Measurements from ENCODE around the gene GAS6. TPM values are rescaled to one million over a fixed set of nuclear protein-coding genes. Genes with fewer than 3 reads are reported as not detected.

GAS6 gene
- total RNA-seq, result 286 and 296 TPM in 2 replicates

DNA sequence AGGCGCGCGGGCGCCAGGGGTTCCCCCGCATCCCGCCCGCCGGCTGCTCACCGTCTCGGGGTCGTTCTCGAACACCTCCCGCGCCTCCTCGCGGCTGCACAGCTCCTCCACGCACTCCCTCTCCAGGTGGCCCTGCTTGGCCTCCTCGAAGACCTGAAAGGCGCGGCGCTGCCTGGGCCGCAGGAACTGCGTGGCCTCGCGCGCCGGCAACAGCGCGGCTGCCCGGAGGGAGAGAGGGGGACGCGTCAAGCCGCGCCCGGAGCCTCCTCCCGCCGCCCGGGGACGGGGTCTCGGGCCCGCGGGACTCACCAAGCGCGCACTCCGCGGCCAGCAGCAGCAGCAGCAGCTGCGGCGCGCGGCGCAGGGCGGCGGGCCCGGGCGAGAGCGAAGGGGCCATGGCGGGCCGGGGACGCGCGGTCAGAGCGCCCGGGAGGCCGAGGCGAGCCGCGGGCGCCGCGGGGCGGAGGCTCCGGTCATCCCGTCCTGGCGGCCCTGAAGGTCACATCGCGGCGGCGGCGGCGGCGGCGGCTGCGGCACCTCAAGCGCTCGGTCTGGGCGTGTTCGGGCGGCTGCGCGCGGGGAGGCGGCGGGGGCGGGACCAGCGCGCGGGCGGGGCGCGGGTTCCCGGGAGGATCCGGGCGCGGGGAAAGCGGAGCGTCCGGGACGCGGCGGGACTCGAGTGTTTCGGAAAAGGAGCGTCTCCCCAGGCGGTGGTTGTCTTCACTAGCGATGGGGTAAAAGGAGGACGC is at the start of gene GAS6:
GAS6 (minus strand) TSS at position 553 of the 749 bp plus-strand sequence; CDS start at position 397, 156 bp downstream.

Other genes with a start within 250 kb of the GAS6 start
- not detected in 2 replicates for gene ATP4B, start 205.9 kb downstream of the GAS6 start, total RNA-seq
- gene GRK1, start 196.9 kb downstream of the GAS6 start, total RNA-seq, result not detected in 2 replicates
- gene TMEM255B, start 104.8 kb downstream of the GAS6 start, total RNA-seq, result 1.3 and 2.1 TPM in 2 replicates
- gene C13orf46, start 110.0 kb upstream of the GAS6 start, total RNA-seq, result not detected in 2 replicates